Stimulated activated CD4-positive, alpha-beta T cell treated with anti-CD3 and anti-CD28 coated beads, Interleukin-4, amount 100 ng/mL, for 24 hours (primary cell): ENCODE data around the gene CRTC3.
"Not testable (repeated sequence)": the region's sequence is repeated elsewhere in the genome, so short reads cannot be mapped to it uniquely, and the experiment has no call there.

Experiments used
- DNase-seq: peaks from one replicate; pipeline ENCODE4 v3.0.0-alpha.2; 2020

The CRTC3 gene

DNA sequence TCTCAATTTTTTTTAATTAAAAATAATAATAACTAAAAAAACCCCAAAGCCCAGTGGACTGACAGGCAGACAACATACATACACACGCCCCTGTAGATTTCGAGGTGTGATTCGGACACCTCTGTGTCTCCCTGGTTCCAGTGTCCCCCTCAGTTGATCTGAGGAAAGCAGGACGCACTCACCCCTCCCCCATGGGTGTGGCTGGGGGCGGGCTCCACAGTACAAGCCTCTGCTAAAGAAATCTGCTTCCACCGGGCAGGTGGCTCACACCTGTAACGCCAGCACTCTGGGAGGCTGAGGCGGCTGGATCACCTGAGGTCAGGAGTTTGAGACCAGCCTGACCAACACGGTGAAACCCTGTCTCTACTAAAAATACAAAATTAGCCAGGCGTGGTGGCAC lies 153.6 kb downstream of the CRTC3 start:
- no peak for DNase-seq

- DNase-seq, result no peak
Measured at GRCh38 chr15:90683876-90684275, 154.2 kb downstream of the CRTC3 start.

- no peak for DNase-seq
Measured at GRCh38 chr15:90684281-90684680, 154.6 kb downstream of the CRTC3 start.

DNA sequence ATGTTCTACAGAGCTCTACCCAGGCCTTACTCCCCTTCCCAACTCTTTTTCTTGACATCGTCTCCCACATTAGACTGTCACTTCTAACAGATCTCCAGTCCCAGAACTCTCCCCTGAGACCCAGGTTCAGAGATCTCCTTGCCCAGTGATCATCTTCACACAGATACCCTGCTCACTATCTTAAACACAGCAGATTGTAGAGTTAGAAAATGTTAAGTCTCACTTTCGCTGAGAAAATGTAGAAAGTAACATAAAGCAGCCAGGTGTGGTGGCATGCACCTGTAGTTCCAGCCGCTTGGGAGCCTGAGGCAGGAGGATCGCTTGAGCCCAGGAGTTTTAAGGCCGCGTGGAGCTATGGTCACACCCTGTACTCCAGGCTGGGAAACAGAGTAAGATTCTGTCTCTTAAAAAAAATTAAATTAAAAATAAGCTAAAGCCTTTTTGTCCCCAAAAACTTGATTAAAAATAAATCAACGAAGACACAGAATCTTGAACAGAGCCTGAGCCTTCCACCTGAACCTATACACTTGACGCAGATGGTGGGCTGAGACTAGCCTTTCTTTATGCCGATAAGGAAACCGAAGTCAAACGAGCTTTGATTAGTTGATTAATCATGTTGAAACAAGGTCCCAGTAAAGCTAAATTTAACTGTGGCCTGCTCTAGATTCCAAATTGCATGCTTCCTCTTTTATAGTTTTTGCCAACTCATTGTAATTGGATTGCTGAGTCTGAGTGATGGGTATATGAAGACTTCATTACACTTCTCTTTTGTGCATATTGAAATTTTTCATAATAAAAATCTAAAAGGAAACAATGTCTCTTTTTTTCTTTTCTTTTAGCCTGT lies 156.1 kb downstream of the CRTC3 start:
- no peak for DNase-seq

- peak; percentile 23 for DNase-seq
Measured at GRCh38 chr15:90686435-90687218, 156.9 kb downstream of the CRTC3 start.

- DNase-seq, result not testable (repeated sequence)
Measured at GRCh38 chr15:90689326-90689961, 159.7 kb downstream of the CRTC3 start.

DNA sequence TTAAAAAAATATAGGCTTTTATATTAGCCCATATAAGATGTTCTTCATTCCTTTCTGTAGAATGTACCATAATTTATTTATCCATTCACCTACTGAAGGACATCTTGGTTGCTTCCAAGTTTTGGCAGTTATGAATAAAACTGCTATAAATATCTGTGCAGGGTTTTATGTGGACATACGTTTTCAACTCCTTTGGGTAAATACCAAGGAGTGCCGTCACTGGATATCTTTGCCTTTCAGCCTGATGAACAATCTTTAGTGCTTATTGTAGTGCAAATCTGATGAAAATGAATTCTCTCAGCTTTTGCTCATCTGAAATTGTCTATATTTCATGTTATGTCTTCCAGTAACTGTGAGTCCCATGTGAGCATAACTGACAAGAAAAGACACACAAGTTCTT lies 160.9 kb downstream of the CRTC3 start:
- no peak for DNase-seq

DNA sequence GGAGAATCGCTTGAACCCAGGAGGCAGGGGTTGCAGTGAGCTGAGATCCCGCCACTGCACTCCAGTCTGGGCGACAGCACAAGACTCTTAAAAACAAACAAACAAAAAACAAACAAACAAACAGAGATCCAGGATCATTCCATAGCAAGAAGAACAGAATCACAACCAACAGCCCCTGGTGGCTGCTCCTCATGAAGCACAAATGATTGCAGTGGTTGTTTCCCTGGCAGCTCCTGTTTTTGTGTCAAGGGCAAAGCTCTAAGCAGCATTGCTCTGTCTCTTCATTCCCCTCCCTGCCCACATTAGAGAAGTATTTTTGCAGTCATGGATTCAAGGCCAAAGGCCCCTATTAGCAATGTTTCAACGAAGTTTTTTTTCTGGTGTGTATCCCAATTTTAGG lies 161.6 kb downstream of the CRTC3 start:
- DNase-seq, result no peak

DNA sequence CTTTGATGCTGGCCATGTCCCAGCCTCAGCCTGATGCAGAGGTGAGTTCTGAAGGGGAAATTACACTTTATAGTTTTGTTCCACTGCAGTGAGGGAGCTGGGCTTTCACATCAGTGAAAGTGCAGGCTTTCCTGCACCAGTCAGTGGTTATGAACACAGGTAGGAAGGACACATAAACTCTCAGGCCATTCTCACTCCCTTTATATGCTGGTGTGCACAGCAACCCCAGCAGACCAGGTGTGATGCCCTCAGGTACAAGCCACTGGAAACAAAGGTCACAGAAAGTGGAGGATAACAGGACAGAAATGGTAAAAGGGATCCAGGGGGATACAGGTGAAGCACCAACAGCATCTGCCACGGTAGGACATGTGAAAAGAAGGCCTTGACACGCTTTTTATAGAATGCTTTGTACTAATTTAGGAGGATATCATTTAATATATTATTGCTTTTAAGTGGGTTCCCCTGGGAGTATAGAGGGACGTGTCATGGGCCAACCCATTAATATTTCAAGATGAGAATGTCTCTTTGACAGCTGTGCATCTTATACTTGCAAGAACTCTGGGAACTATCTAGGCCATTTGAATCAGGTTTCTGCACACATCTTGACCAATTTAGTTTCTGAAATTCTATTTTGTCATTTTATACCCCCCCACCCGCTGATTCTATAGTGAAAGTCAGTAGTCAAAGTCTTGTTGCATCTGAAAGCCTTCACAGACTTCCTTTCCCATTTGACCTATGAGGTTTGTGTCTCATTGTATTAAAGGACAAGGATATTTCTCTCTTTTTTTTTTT lies 162.5 kb downstream of the CRTC3 start:
- DNase-seq, result no peak
